IMR-90 (cell line): ENCODE measurements around the gene ATP13A5.

Experiments used
- BHLHE40 ChIP-seq: fragments of 150-350 bp; IDR thresholded peaks from 2 replicates; pipeline ENCODE4 v1.6.1; 2016; ENCODE audit warnings: mild to moderate bottlenecking, low read depth, low read length
- CEBPB ChIP-seq: IDR thresholded peaks from 2 replicates; pipeline ENCODE4 v1.6.1; 2012; ENCODE audit warnings: low read depth, low read length, improper control_type of control experiment
- CHD1 ChIP-seq: IDR thresholded peaks from 2 replicates; pipeline ENCODE4 v1.6.1; 2012; ENCODE audit warnings: low read depth, low read length, improper control_type of control experiment
- CTCF ChIP-seq: conservative IDR thresholded peaks from 2 replicates; pipeline ENCODE4 v1.5.1; 2012; ENCODE audit warnings: mild to moderate bottlenecking, low read depth, low read length, improper control_type of control experiment
- FOS ChIP-seq: fragments of 150-350 bp; IDR thresholded peaks from 2 replicates; pipeline ENCODE4 v1.6.1; 2016; ENCODE audit warnings: low read depth, low read length
- MXI1 ChIP-seq: IDR thresholded peaks from 2 replicates; pipeline ENCODE4 v1.6.1; 2012; ENCODE audit warnings: low read depth, mild to moderate bottlenecking, low read length, moderate library complexity, borderline replicate concordance
- POLR2A ChIP-seq: IDR thresholded peaks from 2 replicates; pipeline ENCODE4 v1.6.1; 2012; ENCODE audit warnings: mild to moderate bottlenecking, low read depth, low read length

GRCh38 chr3:193301433-193301832, 77.1 kb downstream of the ATP13A5 start:
- no peak for TF ChIP-seq POLR2A
- TF ChIP-seq CTCF = no peak
- no peak for TF ChIP-seq FOS
- no peak for TF ChIP-seq CEBPB
- TF ChIP-seq MXI1 = no peak
- no peak for TF ChIP-seq CHD1
- TF ChIP-seq BHLHE40 = no peak
